Smooth muscle cell (in vitro differentiated cells): ENCODE data around the gene GPR39. TPM values are rescaled to one million over a fixed set of nuclear protein-coding genes. Genes with fewer than 3 reads are reported as not detected.

ENCODE experiments used
- DNase-seq: peaks from one replicate; lab custom pipeline; 2025; ENCODE audit not compliant: unreplicated experiment; lab: John Stamatoyannopoulos, UW
- H2AFZ ChIP-seq: fragments of 200-600 bp; sonication (generic); 2 replicates; pipeline ENCODE4 v1.6.0; 2016; ENCODE audit warnings: antibody characterized with exemption, low read depth, mild to moderate bottlenecking
- H3F3A ChIP-seq: fragments of 200-600 bp; sonication (generic); 2 replicates; pipeline ENCODE4 v1.6.0; 2017; ENCODE audit warnings: antibody characterized with exemption, low read depth
- H3K27ac ChIP-seq: fragments of 200-600 bp; sonication (generic); 2 replicates; pipeline ENCODE4 v1.5.1; 2016; ENCODE audit warnings: low read depth, mild to moderate bottlenecking
- H3K27me3 ChIP-seq: fragments of 200-600 bp; sonication (generic); 2 replicates; pipeline ENCODE4 v1.6.1; 2016; ENCODE audit warnings: low read depth, mild to moderate bottlenecking
- H3K36me3 ChIP-seq: fragments of 200-600 bp; sonication (generic); 2 replicates; pipeline ENCODE4 v1.5.1; 2016; ENCODE audit warnings: low read depth
- H3K4me1 ChIP-seq: fragments of 200-600 bp; sonication (generic); 2 replicates; pipeline ENCODE4 v1.5.1; 2016; ENCODE audit warnings: low read depth
- H3K4me2 ChIP-seq: fragments of 200-600 bp; sonication (generic); 2 replicates; pipeline ENCODE4 v1.6.0; 2016; ENCODE audit warnings: mild to moderate bottlenecking
- H3K4me3 ChIP-seq: fragments of 200-600 bp; sonication (generic); 2 replicates; pipeline ENCODE4 v1.5.1; 2016; ENCODE audit warnings: mild to moderate bottlenecking
- H3K79me2 ChIP-seq: fragments of 200-600 bp; sonication (generic); 2 replicates; pipeline ENCODE4 v1.6.0; 2016; ENCODE audit warnings: low read depth, mild to moderate bottlenecking
- H3K9ac ChIP-seq: fragments of 200-600 bp; sonication (generic); 2 replicates; pipeline ENCODE4 v1.6.0; 2016; ENCODE audit warnings: low read depth
- H3K9me3 ChIP-seq: fragments of 200-600 bp; sonication (generic); replicated peaks from 2 replicates; pipeline ENCODE4 v1.5.1; 2016; ENCODE audit warnings: low read depth
- H4K20me1 ChIP-seq: fragments of 200-600 bp; sonication (generic); 2 replicates; pipeline ENCODE4 v1.6.0; 2016; ENCODE audit warnings: low read depth
- CTCF ChIP-seq: fragments of 200-600 bp; sonication (generic); IDR thresholded peaks from 2 replicates; pipeline ENCODE4 v1.5.1; 2017; ENCODE audit warnings: borderline replicate concordance, mild to moderate bottlenecking, antibody characterized with exemption; ENCODE audit not compliant: insufficient read depth, poor library complexity, severe bottlenecking
- WGBS: methylation state at CpG from one replicate; pipeline ENCODE4 v1.1.7; 2016; ENCODE audit warnings: low lambda C conversion rate; 5-methylcytosine and 5-hydroxymethylcytosine counted together
- polyA plus RNA-seq: library from polyadenylated mRNA; unstranded; fragments of >200 nt; fragmentation: Nextera tagmentation; extraction: Ambion mirVana; gene quantifications from 2 replicates; pipeline ENCODE4 v1.2.1, GENCODE V29; 2016
- total RNA-seq: library from RNA; depleted of rRNA; stranded (reverse); fragments of >200 nt; gene quantifications from 2 replicates; pipeline ENCODE4 v1.2.3, GENCODE V29; 2014

Gene GPR39
- total and polyA plus RNA-seq, 2 experiments from 2014 or later: 0.87 to 1.4 TPM

- Histone ChIP-seq H3K27me3 (no peaks in the 10 kb centered on the region), H3K27ac (no peak overlapping the region), H3K4me2 (no peak overlapping the region), H3K9me3 (no peaks in the 10 kb centered on the region), H3K79me2 (no peaks in the 10 kb centered on the region), H3F3A (no peaks in the 10 kb centered on the region), H3K9ac (no peak overlapping the region), H3K4me1 (peaks cover 8% of the 10 kb centered on the region), H3K4me3 (no peak overlapping the region), H2AFZ (no peak overlapping the region), H4K20me1 (no peaks in the 10 kb centered on the region), H3K36me3 (no peaks in the 10 kb centered on the region)
- DNase-seq: no peak
- no peak for TF ChIP-seq CTCF
Observed at GRCh38 chr2:132589966-132590365, 173.4 kb downstream of the GPR39 start.

GRCh38 chr2:132593171-132593570 is 176.6 kb downstream of the GPR39 start:
- Histone ChIP-seq H3K4me2 (no peak overlapping the region), H3F3A (no peaks in the 10 kb centered on the region), H3K9ac (no peak overlapping the region), H3K79me2 (no peaks in the 10 kb centered on the region), H3K9me3 (no peaks in the 10 kb centered on the region), H3K4me3 (no peak overlapping the region), H3K4me1 (peaks cover 8% of the 10 kb centered on the region), H3K27ac (no peak overlapping the region), H2AFZ (no peak overlapping the region), H3K36me3 (no peaks in the 10 kb centered on the region), H4K20me1 (no peaks in the 10 kb centered on the region), H3K27me3 (no peaks in the 10 kb centered on the region)
- WGBS: 70% methylated on average over 2 of the region's 2 CpGs
- TF ChIP-seq CTCF: no peak
- no peak for DNase-seq

GRCh38 chr2:132595186-132595585 is 178.6 kb downstream of the GPR39 start:
- no peak overlapping the region for H3K27ac ChIP-seq
- H3K79me2 ChIP-seq: no peaks in the 10 kb centered on the region
- H3F3A ChIP-seq: no peaks in the 10 kb centered on the region
- no peaks in the 10 kb centered on the region for H3K9me3 ChIP-seq
- no peak for DNase-seq
- no peak overlapping the region for H3K4me2 ChIP-seq
- 85% methylated on average over 6 of the region's 6 CpGs for WGBS
- no peaks in the 10 kb centered on the region for H3K36me3 ChIP-seq
- no peak overlapping the region for H3K9ac ChIP-seq
- no peaks in the 10 kb centered on the region for H4K20me1 ChIP-seq
- no peak for TF ChIP-seq CTCF
- no peak overlapping the region for H3K4me3 ChIP-seq
- H3K4me1 ChIP-seq: no peaks in the 10 kb centered on the region
- H2AFZ ChIP-seq: no peak overlapping the region
- no peaks in the 10 kb centered on the region for H3K27me3 ChIP-seq

GRCh38 chr2:132595693-132596092 is 179.1 kb downstream of the GPR39 start:
- TF ChIP-seq CTCF: no peak
- 80% methylated on average over 2 of the region's 2 CpGs for WGBS
- no peaks in the 10 kb centered on the region for H3K9me3 ChIP-seq
- no peak overlapping the region for H3K4me3 ChIP-seq
- H3K4me1 ChIP-seq: no peaks in the 10 kb centered on the region
- no peak overlapping the region for H3K27ac ChIP-seq
- H3K4me2 ChIP-seq: no peak overlapping the region
- DNase-seq: no peak
- H3K36me3 ChIP-seq: no peaks in the 10 kb centered on the region
- no peaks in the 10 kb centered on the region for H4K20me1 ChIP-seq
- no peak overlapping the region for H3K9ac ChIP-seq
- H3K79me2 ChIP-seq: no peaks in the 10 kb centered on the region
- no peak overlapping the region for H2AFZ ChIP-seq
- H3K27me3 ChIP-seq: no peaks in the 10 kb centered on the region
- H3F3A ChIP-seq: no peaks in the 10 kb centered on the region
